D721Med (cell line): Measurements from ENCODE around the gene VPS35L.

Source experiments
- DNase-seq: peaks from one replicate; pipeline ENCODE4 v3.0.0; 2011; ENCODE audit warnings: low spot score; ENCODE audit not compliant: insufficient read length
- FAIRE-seq: peaks from 2 replicates; lab custom pipeline; 2011; peaks lifted over from hg19 to GRCh38; lab: Jason Lieb, UNC
- TF ChIP-seq, protein P1 (sequence below): IDR thresholded peaks from 2 replicates; pipeline ENCODE4 v1.5.1; 2012; ENCODE audit warnings: mild to moderate bottlenecking, control low read depth; ENCODE audit not compliant: insufficient read depth; ENCODE audit errors: missing control alignments

Gene VPS35L

DNA sequence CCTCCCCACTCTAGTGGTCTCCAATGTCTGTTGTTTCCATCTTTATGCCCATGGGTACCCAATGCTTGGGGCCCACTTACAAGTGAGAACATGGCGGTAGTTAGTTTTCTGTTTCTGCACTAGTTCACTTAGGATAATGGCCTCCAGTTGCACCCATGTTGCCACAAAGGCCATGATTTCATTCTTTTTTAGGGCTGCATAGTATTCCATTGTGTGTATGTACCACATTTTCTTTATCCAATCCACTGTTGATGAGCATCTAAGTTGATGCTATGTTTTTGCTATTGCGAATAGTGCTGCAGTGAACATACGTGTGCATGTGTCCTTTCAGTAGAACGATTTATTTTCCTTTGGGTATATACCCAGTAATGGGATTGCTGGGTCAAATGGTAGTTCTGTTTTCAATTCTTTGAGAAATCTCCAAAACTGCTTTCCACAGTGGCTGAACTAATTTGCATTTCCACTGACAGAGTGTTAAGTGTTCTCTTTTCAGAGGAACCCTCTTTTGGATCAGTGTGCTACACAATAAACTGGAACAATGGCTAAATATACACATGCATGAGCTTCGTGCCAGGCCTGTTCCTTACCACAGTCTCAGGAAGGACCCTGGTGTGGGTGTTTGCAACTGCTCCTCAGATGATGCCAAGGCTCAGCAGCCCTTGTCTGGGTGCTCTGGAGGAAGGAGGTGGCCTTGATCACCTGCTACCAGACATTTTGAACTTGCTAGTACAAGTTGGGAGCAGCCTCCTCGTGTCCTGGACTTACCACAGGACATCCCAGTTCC is 128.1 kb downstream of the VPS35L start:
- DNase-seq (no peak), FAIRE-seq (no peak)
- TF ChIP-seq, protein P1, sequence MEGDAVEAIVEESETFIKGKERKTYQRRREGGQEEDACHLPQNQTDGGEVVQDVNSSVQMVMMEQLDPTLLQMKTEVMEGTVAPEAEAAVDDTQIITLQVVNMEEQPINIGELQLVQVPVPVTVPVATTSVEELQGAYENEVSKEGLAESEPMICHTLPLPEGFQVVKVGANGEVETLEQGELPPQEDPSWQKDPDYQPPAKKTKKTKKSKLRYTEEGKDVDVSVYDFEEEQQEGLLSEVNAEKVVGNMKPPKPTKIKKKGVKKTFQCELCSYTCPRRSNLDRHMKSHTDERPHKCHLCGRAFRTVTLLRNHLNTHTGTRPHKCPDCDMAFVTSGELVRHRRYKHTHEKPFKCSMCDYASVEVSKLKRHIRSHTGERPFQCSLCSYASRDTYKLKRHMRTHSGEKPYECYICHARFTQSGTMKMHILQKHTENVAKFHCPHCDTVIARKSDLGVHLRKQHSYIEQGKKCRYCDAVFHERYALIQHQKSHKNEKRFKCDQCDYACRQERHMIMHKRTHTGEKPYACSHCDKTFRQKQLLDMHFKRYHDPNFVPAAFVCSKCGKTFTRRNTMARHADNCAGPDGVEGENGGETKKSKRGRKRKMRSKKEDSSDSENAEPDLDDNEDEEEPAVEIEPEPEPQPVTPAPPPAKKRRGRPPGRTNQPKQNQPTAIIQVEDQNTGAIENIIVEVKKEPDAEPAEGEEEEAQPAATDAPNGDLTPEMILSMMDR: no peak

DNA sequence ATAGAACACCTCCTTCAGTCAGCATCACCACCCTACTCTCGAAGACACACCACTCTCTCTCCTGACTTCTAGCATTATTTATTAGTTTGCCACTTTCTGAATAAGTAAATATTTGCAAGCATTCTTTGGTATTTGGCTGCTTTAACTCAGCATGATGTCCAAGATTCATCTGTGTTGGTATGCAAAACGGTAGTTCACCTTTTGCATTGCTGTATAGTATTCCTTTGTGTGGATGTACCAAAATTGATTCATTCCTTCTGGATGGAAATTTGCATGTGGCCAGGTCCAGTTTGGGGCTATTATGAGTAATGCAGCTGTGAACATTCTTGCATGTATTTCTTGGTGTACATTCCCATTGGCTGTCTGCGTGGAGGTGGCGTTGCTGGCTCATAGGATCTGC is 129.7 kb downstream of the VPS35L start:
- no peak for FAIRE-seq
- TF ChIP-seq, protein P1: no peak
- no peak for DNase-seq

DNA sequence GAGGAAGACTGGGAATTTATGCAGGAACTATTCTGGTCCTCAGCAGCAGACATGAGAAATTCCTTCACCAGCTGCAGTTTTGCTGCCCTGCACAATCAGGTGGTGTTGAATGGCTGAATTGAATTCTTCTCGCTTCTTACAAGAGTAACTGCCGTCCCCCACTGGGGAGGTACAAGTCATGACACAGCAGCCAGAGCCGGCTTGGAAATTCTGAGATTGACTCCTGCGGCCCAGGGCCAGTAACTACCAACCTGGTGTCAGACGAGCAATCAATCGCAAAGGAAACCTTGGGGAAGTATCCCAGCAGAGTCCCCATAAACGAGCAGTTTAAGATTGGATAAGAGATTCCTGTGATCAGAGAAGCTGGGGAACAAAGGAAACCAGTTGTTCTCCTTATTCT is 131.8 kb downstream of the VPS35L start:
- TF ChIP-seq, protein P1: no peak
- DNase-seq (no peak), FAIRE-seq (no peak)

DNA sequence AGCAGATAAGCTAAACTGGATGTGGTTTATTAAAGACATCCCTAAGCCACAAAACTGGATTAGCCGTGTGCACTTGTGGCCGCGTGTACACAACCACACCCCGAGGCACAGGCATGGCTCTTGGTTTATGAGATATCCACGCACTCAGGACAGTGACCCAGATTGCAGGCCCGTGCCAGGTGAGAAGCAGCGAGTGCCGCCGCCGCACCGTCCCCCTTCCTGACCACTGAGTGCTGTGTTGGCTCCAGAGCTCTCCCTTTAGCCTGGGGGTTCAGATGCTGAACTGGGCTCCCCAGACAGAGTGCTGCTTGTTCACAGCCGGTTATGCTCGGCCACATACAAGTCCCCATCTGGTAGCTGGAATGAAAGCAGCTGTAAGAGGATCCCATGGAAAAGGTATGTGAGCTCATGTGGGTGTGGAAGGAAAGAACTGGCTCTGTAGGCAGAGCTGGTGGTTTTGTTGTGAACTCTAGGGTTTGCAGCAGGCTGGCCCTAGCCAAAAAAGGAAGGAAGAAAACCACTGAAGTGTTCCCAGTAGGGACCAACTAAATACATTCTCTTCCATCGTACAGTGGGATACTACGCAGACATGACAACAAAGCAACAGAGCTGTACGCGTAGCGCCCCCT is 133.0 kb downstream of the VPS35L start:
- DNase-seq (no peak), FAIRE-seq (no peak)
- TF ChIP-seq, protein P1: no peak

DNA sequence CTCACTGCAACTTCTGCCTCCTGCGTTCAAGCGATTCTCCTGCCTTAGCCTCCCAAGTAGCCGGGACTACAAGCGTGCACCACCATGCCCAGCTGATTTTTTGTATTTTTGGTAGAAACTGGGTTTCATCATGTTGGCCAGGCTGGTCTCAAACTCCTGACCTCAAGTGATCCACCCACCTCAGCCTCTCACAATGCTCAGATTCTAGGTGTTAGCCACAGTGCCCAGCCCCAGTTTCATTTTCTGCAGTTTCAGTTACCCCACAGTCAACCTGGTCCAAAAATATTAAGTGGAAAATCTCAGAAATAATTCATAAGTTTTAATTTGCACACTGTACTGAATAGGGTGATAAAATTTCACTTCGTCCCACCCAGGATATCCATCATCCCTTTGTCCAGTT is 133.8 kb downstream of the VPS35L start:
- DNase-seq: no peak
- no peak for FAIRE-seq
- TF ChIP-seq, protein P1: no peak

DNA sequence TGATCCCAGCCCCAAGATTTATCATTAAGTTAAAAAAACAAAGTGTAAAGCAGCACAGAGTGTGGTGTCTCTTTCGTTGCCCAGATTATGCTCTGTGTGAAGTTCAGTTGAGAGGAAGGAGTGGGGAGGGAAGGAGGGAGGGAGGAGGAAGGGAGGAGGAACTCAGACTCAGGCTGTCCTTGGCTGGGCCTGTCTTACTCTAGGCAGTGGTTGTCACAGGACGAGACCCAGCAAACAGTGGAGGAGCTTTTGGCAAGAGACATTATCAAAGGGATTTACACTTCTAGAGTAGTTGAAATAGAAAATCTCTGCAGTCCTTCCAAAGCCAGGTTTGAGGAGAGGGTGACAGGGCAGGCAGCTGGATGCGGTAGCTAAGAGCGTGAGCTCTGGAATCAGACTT is 134.7 kb downstream of the VPS35L start:
- TF ChIP-seq, protein P1: no peak
- FAIRE-seq (no peak), DNase-seq (no peak)
